Measurements from ENCODE around the gene ZBTB38.

The ZBTB38 gene

DNA sequence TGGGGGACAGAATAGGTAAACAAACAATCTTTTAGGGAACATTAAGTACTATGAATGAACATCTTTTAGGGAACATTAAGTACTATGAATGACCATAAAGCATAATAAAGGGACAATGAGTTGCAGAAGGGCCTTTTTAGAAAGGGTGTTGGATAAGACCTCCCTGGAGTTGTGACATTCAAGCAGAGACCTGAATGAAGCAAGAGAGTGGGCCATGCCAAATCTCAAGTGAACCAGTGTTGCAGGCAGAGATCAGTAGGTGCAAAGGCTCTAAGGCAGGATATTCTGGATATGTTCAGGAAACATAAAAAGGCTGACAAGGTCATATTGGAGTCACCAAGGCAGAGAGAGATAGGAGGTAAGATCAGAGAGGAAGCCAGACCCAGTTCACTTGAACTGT lies 29.4 kb upstream of the ZBTB38 start:
- DNase-seq (ENCODE audit: low read depth) = no peak
- H3K4me3 ChIP-seq (ENCODE audit: control insufficient read depth, low read depth, low read length) = no peak overlapping the region
- TF ChIP-seq, protein P1, sequence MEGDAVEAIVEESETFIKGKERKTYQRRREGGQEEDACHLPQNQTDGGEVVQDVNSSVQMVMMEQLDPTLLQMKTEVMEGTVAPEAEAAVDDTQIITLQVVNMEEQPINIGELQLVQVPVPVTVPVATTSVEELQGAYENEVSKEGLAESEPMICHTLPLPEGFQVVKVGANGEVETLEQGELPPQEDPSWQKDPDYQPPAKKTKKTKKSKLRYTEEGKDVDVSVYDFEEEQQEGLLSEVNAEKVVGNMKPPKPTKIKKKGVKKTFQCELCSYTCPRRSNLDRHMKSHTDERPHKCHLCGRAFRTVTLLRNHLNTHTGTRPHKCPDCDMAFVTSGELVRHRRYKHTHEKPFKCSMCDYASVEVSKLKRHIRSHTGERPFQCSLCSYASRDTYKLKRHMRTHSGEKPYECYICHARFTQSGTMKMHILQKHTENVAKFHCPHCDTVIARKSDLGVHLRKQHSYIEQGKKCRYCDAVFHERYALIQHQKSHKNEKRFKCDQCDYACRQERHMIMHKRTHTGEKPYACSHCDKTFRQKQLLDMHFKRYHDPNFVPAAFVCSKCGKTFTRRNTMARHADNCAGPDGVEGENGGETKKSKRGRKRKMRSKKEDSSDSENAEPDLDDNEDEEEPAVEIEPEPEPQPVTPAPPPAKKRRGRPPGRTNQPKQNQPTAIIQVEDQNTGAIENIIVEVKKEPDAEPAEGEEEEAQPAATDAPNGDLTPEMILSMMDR (IDR thresholded peaks at IDR 0.05; ENCODE audit: control insufficient read depth, insufficient read depth, low read depth, low read length, missing control alignments) = no peak

- TF ChIP-seq, protein P1 (IDR thresholded peaks at IDR 0.05; ENCODE audit: control insufficient read depth, insufficient read depth, low read depth, low read length, missing control alignments) = no peak
- DNase-seq (ENCODE audit: low read depth) = no peak
- H3K4me3 ChIP-seq (ENCODE audit: control insufficient read depth, low read depth, low read length) = no peak overlapping the region
Observed at GRCh38 chr3:141341536-141341935, 26.8 kb upstream of the ZBTB38 start.

DNA sequence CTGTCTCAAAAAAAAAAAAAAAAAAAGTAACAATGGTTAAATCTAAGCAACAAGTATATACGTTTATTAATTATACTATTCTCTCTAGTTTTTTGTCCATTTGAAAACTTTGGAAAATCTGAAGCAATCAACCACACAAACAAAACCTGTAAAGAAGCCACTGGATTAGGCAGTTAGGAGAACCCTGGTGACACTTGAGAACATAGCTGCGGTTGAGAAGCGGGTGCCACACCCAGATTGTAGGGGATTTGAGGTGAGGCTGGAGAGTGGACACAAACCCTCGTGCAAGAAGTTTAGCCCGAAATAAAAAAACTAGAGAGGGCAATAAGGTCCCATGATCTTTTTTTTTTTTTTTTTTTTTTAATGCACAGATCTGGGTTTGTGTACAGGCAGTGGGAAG lies 25.9 kb upstream of the ZBTB38 start:
- TF ChIP-seq, protein P1 (IDR thresholded peaks at IDR 0.05; ENCODE audit: control insufficient read depth, insufficient read depth, low read depth, low read length, missing control alignments) = no peak
- no peak overlapping the region for H3K4me3 ChIP-seq (ENCODE audit: control insufficient read depth, low read depth, low read length)
- DNase-seq (ENCODE audit: low read depth) = no peak

- TF ChIP-seq, protein P1 (IDR thresholded peaks at IDR 0.05; ENCODE audit: control insufficient read depth, insufficient read depth, low read depth, low read length, missing control alignments) = no peak
- no peak for DNase-seq (ENCODE audit: low read depth)
Observed at GRCh38 chr3:141343077-141343476, 25.2 kb upstream of the ZBTB38 start.

DNA sequence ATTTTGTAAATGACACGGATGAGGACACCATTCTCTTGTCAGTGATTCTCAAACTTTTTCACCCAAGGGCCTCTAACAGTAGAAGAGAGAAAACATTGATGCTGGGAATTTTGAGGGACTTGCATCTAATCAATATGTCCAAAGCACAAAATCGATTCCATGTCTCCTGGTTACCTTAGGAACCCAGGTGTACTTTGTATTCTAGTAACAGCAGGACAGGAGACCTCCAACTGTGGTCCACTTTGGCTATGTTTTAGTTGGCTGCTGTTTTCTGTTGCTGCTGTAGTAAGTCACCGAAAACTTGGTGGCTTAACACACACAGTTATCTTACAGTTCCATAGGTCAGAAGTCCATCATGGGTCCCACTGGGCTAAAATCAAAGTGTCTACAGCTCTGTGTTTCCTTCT lies 24.4 kb upstream of the ZBTB38 start:
- DNase-seq (ENCODE audit: low read depth) = no peak
- H3K4me3 ChIP-seq (ENCODE audit: control insufficient read depth, low read depth, low read length) = no peak overlapping the region
- TF ChIP-seq, protein P1 (IDR thresholded peaks at IDR 0.05; ENCODE audit: control insufficient read depth, insufficient read depth, low read depth, low read length, missing control alignments) = no peak

More at GRCh38 chr3:141343077-141343476, 25.2 kb upstream of the ZBTB38 start:
- no peak overlapping the region for H3K4me3 ChIP-seq (ENCODE audit: control insufficient read depth, low read depth, low read length)

GRCh38 chr3:141345528-141345927 lies 22.8 kb upstream of the ZBTB38 start:
- H3K4me3 ChIP-seq (ENCODE audit: control insufficient read depth, low read depth, low read length) = no peak overlapping the region
- DNase-seq (ENCODE audit: low read depth) = no peak
- TF ChIP-seq, protein P1 (IDR thresholded peaks at IDR 0.05; ENCODE audit: control insufficient read depth, insufficient read depth, low read depth, low read length, missing control alignments) = no peak

DNA sequence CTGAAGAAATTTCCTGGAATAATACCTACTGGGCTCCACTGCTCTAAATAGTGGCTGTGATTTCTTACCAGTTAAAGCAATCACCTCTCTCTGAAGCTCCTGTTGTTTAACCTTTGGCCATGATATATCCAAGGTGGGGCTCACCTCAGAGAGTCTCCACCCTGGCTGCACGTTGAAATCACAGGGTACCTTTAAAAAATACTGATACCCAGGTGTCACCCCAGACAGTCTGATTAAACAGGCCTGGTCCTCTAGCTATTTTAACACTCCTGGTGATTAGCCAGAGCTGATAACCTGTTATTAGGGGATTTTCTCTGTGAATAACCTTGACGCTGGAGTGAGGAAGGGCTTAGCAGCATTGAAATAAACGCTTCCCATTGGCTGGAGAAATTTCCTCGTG lies 22.3 kb upstream of the ZBTB38 start:
- H3K4me3 ChIP-seq (ENCODE audit: control insufficient read depth, low read depth, low read length) = no peak overlapping the region
- no peak for DNase-seq (ENCODE audit: low read depth)
- TF ChIP-seq, protein P1 (IDR thresholded peaks at IDR 0.05; ENCODE audit: control insufficient read depth, insufficient read depth, low read depth, low read length, missing control alignments) = no peak

Data from AG09309 (cell line).